HAP-1 (cell line): Measurements from ENCODE around the gene APH1B.

Experiments
- DNase-seq, 2 experiments: peaks; one replicate each; pipeline ENCODE4 v3.0.0-alpha.2; 2016 to 2020; ENCODE audit warnings: low spot score in 2 of 2
- H3K27me3 ChIP-seq: fragments of 250-450 bp; sonication (Bioruptor Pico); 2 replicates; pipeline ENCODE4 v1.5.1; 2020; ENCODE audit warnings: low read depth, mild to moderate bottlenecking, moderate library complexity
- H3K36me3 ChIP-seq: fragments of 250-450 bp; sonication (Bioruptor Pico); replicated peaks from 2 replicates; pipeline ENCODE4 v1.5.1; 2020; ENCODE audit warnings: mild to moderate bottlenecking
- H3K4me1 ChIP-seq: fragments of 250-450 bp; sonication (Bioruptor Pico); 2 replicates; pipeline ENCODE4 v1.5.1; 2020; ENCODE audit warnings: mild to moderate bottlenecking
- H3K4me3 ChIP-seq: fragments of 250-450 bp; sonication (Bioruptor Pico); 2 replicates; pipeline ENCODE4 v1.5.1; 2020; ENCODE audit warnings: mild to moderate bottlenecking, moderate library complexity
- H3K9me3 ChIP-seq: fragments of 250-450 bp; sonication (Bioruptor Pico); 2 replicates; pipeline ENCODE4 v1.5.1; 2020; ENCODE audit warnings: mild to moderate bottlenecking, moderate library complexity
- in situ Hi-C: fragments of 300-500 bp; cut with MboI; formaldehyde crosslinking; loops from 3 replicates; pipeline ENCODE4 v1.14.3; 2020; ENCODE audit warnings: low sequenced_read_pairs, inconsistent platforms, mixed read lengths

APH1B gene

DNA sequence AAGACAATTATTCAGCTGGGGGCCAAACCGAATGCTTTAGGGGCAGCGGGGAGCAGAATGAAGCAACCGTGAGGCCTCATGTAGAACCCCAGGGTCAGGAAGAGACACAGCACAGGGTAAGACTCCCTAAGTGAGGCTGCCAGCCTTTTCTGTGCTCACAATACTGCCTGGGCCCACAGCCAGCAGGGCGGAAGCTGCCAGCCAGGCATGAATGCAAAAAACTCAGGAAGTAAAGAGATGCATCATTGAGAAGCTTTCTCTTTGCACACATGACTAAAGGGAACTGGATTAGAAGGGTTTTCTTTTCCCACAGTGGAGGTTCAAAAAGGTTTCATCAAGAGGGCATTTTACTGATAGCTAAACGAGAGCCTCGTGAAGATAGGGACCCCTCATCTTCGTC lies 71.0 kb downstream of the APH1B start:
- in situ Hi-C loops: no loop called here
- Histone ChIP-seq H3K4me1 (no peaks in the 10 kb centered on the region), H3K36me3 (no peaks in the 10 kb centered on the region), H3K27me3 (peaks cover 100% of the 10 kb centered on the region), H3K9me3 (no peaks in the 10 kb centered on the region), H3K4me3 (no peak overlapping the region)
- no peak for DNase-seq

DNA sequence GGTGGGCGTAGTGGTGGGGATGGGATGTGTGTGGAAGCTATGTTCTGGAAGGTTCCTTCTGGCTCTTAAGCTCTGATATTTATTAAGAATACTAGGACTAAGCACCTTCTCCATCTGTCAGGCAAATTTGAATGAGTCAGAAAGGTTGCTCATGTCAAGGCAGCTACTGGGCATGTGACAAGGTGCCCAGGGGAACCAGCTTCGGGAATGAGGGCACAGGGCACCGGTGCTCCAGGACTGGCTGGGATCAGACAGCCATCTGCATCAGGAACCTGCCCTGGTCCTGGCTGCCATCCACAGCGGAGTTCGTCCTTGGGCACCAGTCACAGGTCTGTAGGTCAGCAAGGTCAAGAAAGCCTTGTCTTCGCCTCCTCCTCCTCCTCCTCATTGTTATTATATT lies 71.8 kb downstream of the APH1B start:
- DNase-seq: no peak

DNA sequence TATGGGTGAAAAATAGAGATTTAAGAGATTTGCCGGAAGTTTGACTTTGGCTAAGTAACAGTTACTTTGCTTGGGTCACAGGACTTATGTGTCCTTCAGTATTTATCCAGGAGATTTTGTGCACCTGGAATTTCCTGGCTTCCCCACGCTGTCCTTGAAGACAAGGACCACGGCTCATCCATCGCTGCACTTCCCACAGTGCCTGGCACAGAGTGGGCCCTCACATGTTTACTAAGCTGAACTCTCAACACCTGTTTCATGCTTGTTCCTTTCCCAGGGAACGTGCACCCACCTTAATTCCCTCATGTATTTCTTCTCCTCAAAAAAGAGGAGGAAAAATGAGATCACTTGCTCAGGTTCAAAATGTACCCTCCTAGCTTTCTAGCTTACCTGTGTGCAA lies 72.2 kb downstream of the APH1B start:
- H3K4me3 ChIP-seq: no peak overlapping the region
- H3K36me3 ChIP-seq: no peaks in the 10 kb centered on the region
- peaks cover 100% of the 10 kb centered on the region for H3K27me3 ChIP-seq
- no peak for DNase-seq
- H3K4me1 ChIP-seq: no peaks in the 10 kb centered on the region
- in situ Hi-C loops: no loop called here
- no peaks in the 10 kb centered on the region for H3K9me3 ChIP-seq

More for the DNA sequence above, 71.8 kb downstream of the APH1B start:
- no peaks in the 10 kb centered on the region for H3K36me3 ChIP-seq
- no peaks in the 10 kb centered on the region for H3K4me1 ChIP-seq
- in situ Hi-C loops: no loop called here
- peaks cover 100% of the 10 kb centered on the region for H3K27me3 ChIP-seq
- H3K4me3 ChIP-seq: no peak overlapping the region
- no peaks in the 10 kb centered on the region for H3K9me3 ChIP-seq

DNA sequence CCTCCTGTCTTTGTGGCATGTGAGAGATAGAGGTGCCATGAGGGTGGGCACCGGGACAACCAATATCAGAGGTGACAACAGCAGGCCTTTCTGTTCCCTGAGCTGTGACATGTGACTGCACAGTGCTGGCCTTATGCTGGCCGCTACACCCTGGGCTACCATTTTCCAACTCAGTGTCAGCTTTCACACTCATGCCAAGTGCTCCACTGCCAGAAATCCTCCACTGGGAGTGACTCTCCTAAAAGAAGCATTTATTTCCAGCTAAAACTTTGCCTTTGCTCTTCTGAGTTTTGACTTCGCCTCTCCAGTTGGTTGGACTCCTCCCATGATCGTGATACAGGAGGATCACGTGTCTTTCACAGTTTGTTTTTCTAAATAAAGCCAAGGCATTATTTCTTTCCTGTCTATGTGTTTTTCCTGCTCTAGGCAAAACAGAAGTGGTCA lies 72.8 kb downstream of the APH1B start:
- no peak for DNase-seq
- Histone ChIP-seq H3K36me3 (no peaks in the 10 kb centered on the region), H3K9me3 (no peaks in the 10 kb centered on the region), H3K4me3 (no peak overlapping the region), H3K4me1 (no peaks in the 10 kb centered on the region), H3K27me3 (peaks cover 100% of the 10 kb centered on the region)
- in situ Hi-C loops: no loop called here

GRCh38 chr15:63351170-63351569 lies 73.8 kb downstream of the APH1B start:
- Histone ChIP-seq H3K36me3 (no peaks in the 10 kb centered on the region), H3K9me3 (no peaks in the 10 kb centered on the region), H3K27me3 (peaks cover 100% of the 10 kb centered on the region), H3K4me3 (no peak overlapping the region), H3K4me1 (no peaks in the 10 kb centered on the region)
- no peak for DNase-seq
- in situ Hi-C loops: no loop called here

GRCh38 chr15:63352808-63353207 lies 75.4 kb downstream of the APH1B start:
- H3K4me3 ChIP-seq: no peak overlapping the region
- H3K4me1 ChIP-seq: no peaks in the 10 kb centered on the region
- H3K27me3 ChIP-seq: peaks cover 100% of the 10 kb centered on the region
- no peaks in the 10 kb centered on the region for H3K9me3 ChIP-seq
- no peak for DNase-seq
- H3K36me3 ChIP-seq: no peaks in the 10 kb centered on the region
- in situ Hi-C loops: no loop called here

DNA sequence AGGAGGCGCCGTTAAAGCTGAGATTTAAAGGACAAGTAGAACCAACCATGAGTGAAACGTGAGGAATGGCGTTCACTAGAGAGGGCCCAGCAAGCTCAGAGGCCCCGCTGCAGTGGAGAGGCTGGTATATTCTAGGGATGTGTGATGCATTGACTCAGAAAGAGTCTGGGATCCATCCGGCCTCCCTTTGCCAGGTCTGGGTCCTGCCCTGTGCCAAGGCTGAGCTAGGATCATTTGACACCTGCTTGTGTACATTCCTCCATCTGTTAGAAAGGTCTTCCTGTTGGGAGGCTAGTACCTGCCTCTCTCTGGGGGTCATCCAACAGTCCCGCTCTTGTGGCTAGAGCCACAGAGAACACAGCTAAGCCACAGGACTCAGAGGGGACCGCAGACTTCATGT lies 75.9 kb downstream of the APH1B start:
- Histone ChIP-seq H3K36me3 (no peaks in the 10 kb centered on the region), H3K4me3 (no peak overlapping the region), H3K9me3 (no peaks in the 10 kb centered on the region), H3K4me1 (no peaks in the 10 kb centered on the region), H3K27me3 (peaks cover 99% of the 10 kb centered on the region)
- in situ Hi-C loops: no loop called here
- no peak for DNase-seq

DNA sequence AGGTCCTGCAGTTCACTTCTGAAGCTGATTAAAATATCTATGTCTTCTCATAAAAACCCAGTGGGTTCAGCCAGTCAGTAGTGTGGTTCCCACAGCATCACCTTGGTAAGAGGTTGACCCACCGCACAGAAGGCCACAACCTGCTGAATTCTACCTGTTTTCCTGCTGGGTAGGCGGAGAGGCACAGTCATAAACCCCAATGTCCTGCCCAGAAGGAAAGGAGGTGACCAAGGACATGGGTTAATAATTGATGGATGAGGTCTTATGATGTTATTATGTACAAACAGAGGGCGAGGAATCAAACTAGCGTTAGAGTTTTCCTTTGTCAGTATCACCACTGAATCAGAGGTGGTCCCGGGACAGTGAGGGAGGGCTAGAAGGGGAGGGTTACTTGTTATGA lies 76.5 kb downstream of the APH1B start:
- Histone ChIP-seq H3K9me3 (no peaks in the 10 kb centered on the region), H3K27me3 (peaks cover 99% of the 10 kb centered on the region), H3K4me1 (no peaks in the 10 kb centered on the region), H3K4me3 (no peak overlapping the region), H3K36me3 (no peaks in the 10 kb centered on the region)
- no peak for DNase-seq
- in situ Hi-C loops: no loop called here

DNA sequence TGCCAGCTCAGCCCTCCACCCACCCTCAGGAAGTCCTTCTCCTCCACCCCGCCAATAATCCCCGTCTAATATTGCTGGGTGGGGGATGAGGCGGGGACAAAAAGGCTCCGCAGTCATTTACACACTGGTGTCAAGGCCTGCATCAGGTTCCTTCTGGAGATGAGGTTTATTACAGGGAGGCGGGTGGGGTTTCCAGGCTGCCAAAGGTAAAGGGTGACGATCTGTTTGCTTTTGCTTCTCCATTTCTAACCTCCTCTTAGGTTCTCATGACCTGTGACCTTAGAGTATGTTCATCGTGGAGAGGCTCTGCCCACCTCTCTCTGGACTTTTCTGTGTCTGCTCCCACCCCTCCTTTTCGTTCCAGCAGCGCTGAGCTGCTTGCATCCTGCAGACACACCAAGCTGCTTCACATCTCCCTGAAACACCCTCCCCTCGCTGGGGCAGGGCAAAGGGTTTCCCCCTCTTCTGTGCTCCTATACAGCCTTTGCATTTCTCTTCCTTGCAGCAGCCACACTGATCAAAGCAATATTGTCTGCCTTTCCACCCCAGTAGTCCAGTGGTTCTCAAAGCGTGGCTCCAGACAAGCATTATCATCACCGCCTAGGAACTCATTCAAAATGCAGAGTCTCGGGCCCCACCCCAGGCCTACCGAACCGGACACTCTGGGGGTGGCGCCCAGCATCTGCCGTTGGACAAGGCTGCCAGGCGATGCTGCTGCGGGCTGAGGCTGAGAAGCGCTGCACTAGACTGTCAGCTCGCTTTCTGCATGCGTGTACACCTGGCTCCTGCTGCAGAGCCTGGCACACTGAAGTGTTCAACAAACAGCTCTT lies 77.6 kb downstream of the APH1B start:
- Histone ChIP-seq H3K4me1 (no peaks in the 10 kb centered on the region), H3K36me3 (no peaks in the 10 kb centered on the region), H3K4me3 (no peak overlapping the region), H3K9me3 (no peaks in the 10 kb centered on the region), H3K27me3 (peaks cover 99% of the 10 kb centered on the region)
- DNase-seq: no peak
- in situ Hi-C loops: no loop called here

GRCh38 chr15:63357061-63357460 lies 79.7 kb downstream of the APH1B start:
- Histone ChIP-seq H3K36me3 (no peaks in the 10 kb centered on the region), H3K4me1 (peaks cover 9% of the 10 kb centered on the region), H3K4me3 (no peak overlapping the region), H3K9me3 (no peaks in the 10 kb centered on the region), H3K27me3 (peaks cover 91% of the 10 kb centered on the region)
- in situ Hi-C loops: no loop called here
- no peak for DNase-seq

GRCh38 chr15:63357731-63358130 lies 80.3 kb downstream of the APH1B start:
- no peak overlapping the region for H3K4me3 ChIP-seq
- in situ Hi-C loops: no loop called here

DNA sequence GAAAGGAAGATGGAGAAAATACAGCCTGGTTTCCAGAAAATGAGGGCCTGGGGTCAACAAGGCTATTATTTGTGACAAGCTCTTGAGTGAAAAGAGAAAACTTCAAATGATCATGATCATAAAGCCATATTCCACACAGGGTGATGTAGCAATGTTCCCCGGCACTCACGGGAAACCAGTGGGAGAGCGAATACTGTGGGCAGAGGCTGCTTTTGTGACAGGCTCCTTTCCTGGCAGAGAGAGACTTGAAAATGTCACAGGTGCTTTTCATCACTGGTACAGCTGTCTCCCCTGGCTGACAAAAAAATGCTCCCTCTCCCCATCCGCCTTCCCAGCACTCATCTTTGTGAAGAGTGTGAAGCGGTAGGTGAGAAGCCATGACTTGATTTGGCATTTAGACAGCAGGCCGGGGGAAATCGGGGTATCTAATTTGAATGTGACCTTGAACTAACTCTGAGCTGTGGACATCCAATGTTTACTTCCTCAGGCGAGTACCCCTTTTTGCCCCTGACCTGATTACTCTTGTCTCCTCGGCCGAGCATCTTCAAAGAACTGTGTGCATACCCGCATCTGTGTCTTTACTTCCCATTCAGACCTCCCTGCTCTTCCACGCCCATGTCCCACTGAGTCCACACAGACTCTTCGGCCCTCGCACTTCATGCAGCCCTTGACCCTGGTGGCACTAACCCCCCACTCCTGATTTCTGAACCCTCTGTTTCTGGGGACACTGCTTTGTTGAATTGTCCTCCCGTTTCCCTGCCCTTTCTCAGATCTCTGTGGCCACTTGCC lies 81.0 kb downstream of the APH1B start:
- Histone ChIP-seq H3K27me3 (peaks cover 88% of the 10 kb centered on the region), H3K4me3 (no peak overlapping the region), H3K4me1 (peaks cover 15% of the 10 kb centered on the region), H3K36me3 (no peaks in the 10 kb centered on the region), H3K9me3 (no peaks in the 10 kb centered on the region)
- no peak for DNase-seq
- in situ Hi-C loops: no loop called here

More at GRCh38 chr15:63357731-63358130, 80.3 kb downstream of the APH1B start:
- no peak for DNase-seq
- Histone ChIP-seq H3K27me3 (peaks cover 88% of the 10 kb centered on the region), H3K4me1 (peaks cover 15% of the 10 kb centered on the region), H3K9me3 (no peaks in the 10 kb centered on the region), H3K36me3 (no peaks in the 10 kb centered on the region)
